Measurements from ENCODE around the gene MYPN. TPM values are rescaled to one million over a fixed set of nuclear protein-coding genes. Genes with fewer than 3 reads are reported as not detected.
"Not testable (repeated sequence)": the region's sequence is repeated elsewhere in the genome, so short reads cannot be mapped to it uniquely, and the experiment has no call there.

MYPN gene
- total RNA-seq, 2 experiments from 2014 or later, result not detected

- peak overlapping the region; percentile 88 for H3K4me3 ChIP-seq (ENCODE audit: low read length)
- no peaks in the 10 kb centered on the region for H3K27me3 ChIP-seq (ENCODE audit: control insufficient read depth in 1 of 2, insufficient read depth in 2 of 2, low read length in 2 of 2)
- Mint-ChIP-seq H3K27me3 (no peaks in the 10 kb centered on the region), H3K36me3 (ENCODE audit: low read depth) (peaks cover 30% of the 10 kb centered on the region), H3K9me3 (no peaks in the 10 kb centered on the region), H3K27ac (peak overlapping the region; percentile 89), H3K4me1 (ENCODE audit: low read depth) (peaks cover 46% of the 10 kb centered on the region), H3K4me3 (peak overlapping the region; percentile 93)
- ChIA-PET POLR2A (interaction anchor here (0.8 to 2.7 kb wide), 2 partner anchors 25 to 191 kb away, joined by 3 to 23 read pairs; partner anchors contain the start of gene SIRT1), CTCF (no interaction called here)
- peak overlapping the region; percentile 38 to 94 for H3K27ac ChIP-seq (ENCODE audit: low read depth in 1 of 2, low read length in 2 of 2)
- no peaks in the 10 kb centered on the region for H3K9me3 ChIP-seq (ENCODE audit: control insufficient read depth in 1 of 2, insufficient read depth in 1 of 2, low read length in 2 of 2)
- peak in 1 of 14 experiments; percentile 6 for DNase-seq
- intact Hi-C loops (cut with DNase I, micrococcal nuclease), result loop anchor here (2.0 to 10.0 kb wide), 8 partner anchors 191 to 829 kb away; partner anchors contain the start of genes HNRNPH3 (in 2 of the 2), PBLD (in 2 of the 2), SIRT1 (in 2 of the 2) and DDX50 (in 1 of the 2)
- no peak for ATAC-seq (ENCODE audit: poor library complexity)
- TF ChIP-seq, protein P1, sequence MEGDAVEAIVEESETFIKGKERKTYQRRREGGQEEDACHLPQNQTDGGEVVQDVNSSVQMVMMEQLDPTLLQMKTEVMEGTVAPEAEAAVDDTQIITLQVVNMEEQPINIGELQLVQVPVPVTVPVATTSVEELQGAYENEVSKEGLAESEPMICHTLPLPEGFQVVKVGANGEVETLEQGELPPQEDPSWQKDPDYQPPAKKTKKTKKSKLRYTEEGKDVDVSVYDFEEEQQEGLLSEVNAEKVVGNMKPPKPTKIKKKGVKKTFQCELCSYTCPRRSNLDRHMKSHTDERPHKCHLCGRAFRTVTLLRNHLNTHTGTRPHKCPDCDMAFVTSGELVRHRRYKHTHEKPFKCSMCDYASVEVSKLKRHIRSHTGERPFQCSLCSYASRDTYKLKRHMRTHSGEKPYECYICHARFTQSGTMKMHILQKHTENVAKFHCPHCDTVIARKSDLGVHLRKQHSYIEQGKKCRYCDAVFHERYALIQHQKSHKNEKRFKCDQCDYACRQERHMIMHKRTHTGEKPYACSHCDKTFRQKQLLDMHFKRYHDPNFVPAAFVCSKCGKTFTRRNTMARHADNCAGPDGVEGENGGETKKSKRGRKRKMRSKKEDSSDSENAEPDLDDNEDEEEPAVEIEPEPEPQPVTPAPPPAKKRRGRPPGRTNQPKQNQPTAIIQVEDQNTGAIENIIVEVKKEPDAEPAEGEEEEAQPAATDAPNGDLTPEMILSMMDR (IDR thresholded peaks at IDR 0.05), result no peak
- H3K4me1 ChIP-seq (ENCODE audit: insufficient read depth, low read length), result peaks cover 6% of the 10 kb centered on the region
- H3K36me3 ChIP-seq (ENCODE audit: insufficient read depth, low read length), result peaks cover 10% of the 10 kb centered on the region
These were observed 33.7 kb upstream of the MYPN start for GRCh38 chr10:68075550-68076004.

DNA sequence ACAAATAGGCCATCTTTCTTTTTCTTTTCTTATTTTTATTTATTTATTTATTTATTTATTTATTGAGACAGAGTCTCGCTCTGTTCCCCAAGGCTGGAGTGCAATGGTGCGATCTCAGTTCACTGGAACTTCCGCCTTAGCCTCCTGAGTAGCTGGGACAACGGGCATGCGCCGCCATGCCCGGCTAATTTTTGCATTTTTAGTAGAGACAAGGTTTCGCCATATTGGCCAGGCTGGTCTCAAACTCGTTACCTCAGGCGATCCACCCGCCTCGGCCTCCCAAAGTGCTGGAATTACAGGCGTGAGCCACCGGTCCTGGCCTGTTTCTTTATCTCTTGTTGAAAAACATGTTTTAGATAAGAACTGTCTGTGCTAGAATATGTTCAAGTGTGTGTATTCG, 33.2 kb upstream of the MYPN start:
- H3K27me3 Mint-ChIP-seq; H3K4me1 ChIP-seq (ENCODE audit: insufficient read depth, low read length); H3K4me3 ChIP-seq (ENCODE audit: low read length); CTCF ChIA-PET; ATAC-seq (ENCODE audit: poor library complexity); H3K27me3 ChIP-seq (ENCODE audit: control insufficient read depth in 1 of 2, insufficient read depth in 2 of 2, low read length in 2 of 2); H3K27ac ChIP-seq (ENCODE audit: low read depth in 1 of 2, low read length in 2 of 2); H3K9me3 ChIP-seq (ENCODE audit: control insufficient read depth in 1 of 2, insufficient read depth in 1 of 2, low read length in 2 of 2); H3K36me3 ChIP-seq (ENCODE audit: insufficient read depth, low read length); H3K9me3 Mint-ChIP-seq: not testable (repeated sequence)
- Mint-ChIP-seq H3K27ac (peak overlapping the region; percentile 27), H3K36me3 (ENCODE audit: low read depth) (peaks cover 25% of the 10 kb centered on the region), H3K4me1 (ENCODE audit: low read depth) (peaks cover 41% of the 10 kb centered on the region), H3K4me3 (peak overlapping the region; percentile 58)
- intact Hi-C loops (cut with DNase I, micrococcal nuclease), result loop anchor here (5.0 to 10.0 kb wide), 5 partner anchors 191 to 829 kb away; partner anchors contain the start of genes HNRNPH3 (in 2 of the 2), PBLD (in 2 of the 2), DDX50 (in 1 of the 2) and SIRT1 (in 1 of the 2)
- peak in 1 of 14 experiments; percentile 11 for DNase-seq
- POLR2A ChIA-PET, result interaction anchor here (0.8 to 2.7 kb wide), 2 partner anchors 26 to 191 kb away, joined by 3 to 23 read pairs; partner anchors contain the start of gene SIRT1

DNA sequence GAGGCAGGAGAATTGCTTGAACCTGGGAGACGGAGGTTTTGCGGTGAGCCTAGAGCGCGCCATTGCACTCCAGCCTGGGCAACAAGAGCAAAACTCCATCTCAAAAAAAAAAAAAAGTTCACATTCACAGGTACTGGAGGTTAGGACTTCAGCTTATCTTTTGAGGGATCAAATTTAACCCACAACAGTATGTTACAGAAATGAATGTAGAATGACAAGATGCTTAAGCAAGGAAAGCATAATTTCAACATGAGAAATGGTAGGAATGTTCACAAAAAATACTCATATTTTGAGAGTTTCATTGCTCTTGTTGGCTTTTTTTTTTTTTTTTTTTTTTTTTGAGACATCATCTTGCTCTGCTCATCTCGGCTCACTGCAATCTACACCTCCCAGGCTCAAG, 32.3 kb upstream of the MYPN start:
- Mint-ChIP-seq H3K36me3 (ENCODE audit: low read depth) (peaks cover 15% of the 10 kb centered on the region), H3K27ac (no peak overlapping the region), H3K4me3 (peak overlapping the region; percentile 25), H3K4me1 (ENCODE audit: low read depth) (peaks cover 31% of the 10 kb centered on the region), H3K9me3 (no peaks in the 10 kb centered on the region), H3K27me3 (no peaks in the 10 kb centered on the region)
- Histone ChIP-seq H3K9me3 (ENCODE audit: control insufficient read depth in 1 of 2, insufficient read depth in 1 of 2, low read length in 2 of 2) (no peaks in the 10 kb centered on the region), H3K27ac (ENCODE audit: low read depth in 1 of 2, low read length in 2 of 2) (no peak overlapping the region), H3K4me1 (ENCODE audit: insufficient read depth, low read length) (peaks cover 6% of the 10 kb centered on the region), H3K4me3 (ENCODE audit: low read length) (no peak overlapping the region), H3K27me3 (ENCODE audit: control insufficient read depth in 1 of 2, insufficient read depth in 2 of 2, low read length in 2 of 2) (no peaks in the 10 kb centered on the region), H3K36me3 (ENCODE audit: insufficient read depth, low read length) (no peaks in the 10 kb centered on the region)
- CTCF ChIA-PET, result interaction anchor here (0.7 kb wide), 1 partner anchor 32 kb away, joined by 3 read pairs; the partner anchor contains the start of gene MYPN
- intact Hi-C loops (cut with DNase I, micrococcal nuclease), result loop anchor here (5.0 to 10.0 kb wide), 5 partner anchors 192 to 828 kb away; partner anchors contain the start of genes HNRNPH3 (in 2 of the 2), PBLD (in 2 of the 2), DDX50 (in 1 of the 2) and SIRT1 (in 1 of the 2)
- no peak for DNase-seq
- ATAC-seq (ENCODE audit: poor library complexity), result no peak
- TF ChIP-seq, protein P1 (IDR thresholded peaks at IDR 0.05), result no peak
- POLR2A ChIA-PET, result interaction anchor here (0.6 kb wide), 1 partner anchor 16 kb away, joined by 3 read pairs; no protein-coding TSS in a partner anchor

Measured in CD4-positive, alpha-beta T cell (primary cell).